ENCODE data around the gene NID1. TPM values are rescaled to one million over a fixed set of nuclear protein-coding genes. Genes with fewer than 3 reads are reported as not detected.
A peak's percentile ranks its signal among the peaks of the same experiment; 100 is the strongest.

The NID1 gene
- total and polyA plus RNA-seq, 4 donors = 15.4 to 151 (median 45.1) TPM

- Histone ChIP-seq H3K36me3 (ENCODE audit: control insufficient read depth in 4 of 4, insufficient read depth in 4 of 4, low read length in 4 of 4) (peaks cover 14 to 51% (median 30%) of the 10 kb centered on the region in 4 donors), H3K4me3 (no peak overlapping the region), H3K9me3 (ENCODE audit: control insufficient read depth in 4 of 4, insufficient read depth in 3 of 4, low read length in 3 of 4) (peaks cover 0 to 10% (median 5%) of the 10 kb centered on the region in 4 donors), H3K27me3 (ENCODE audit: control insufficient read depth in 3 of 3, insufficient read depth in 3 of 3, low read length in 2 of 3) (no peaks in the 10 kb centered on the region), H3K27ac (ENCODE audit: low read depth in 1 of 2, low read length in 1 of 2) (peak overlapping the region in 1 of 2 donors; percentile 26), H3K4me1 (ENCODE audit: control insufficient read depth in 5 of 5, insufficient read depth in 5 of 5, low read length in 5 of 5) (peaks cover 0 to 2% (median 0%) of the 10 kb centered on the region in 5 donors), H3K9ac (ENCODE audit: insufficient read depth in 1 of 2, low read length in 2 of 2) (no peak overlapping the region)
- DNase-seq (no peak), ATAC-seq (ENCODE audit: insufficient read depth, low FRiP score) (no peak)
- WGBS, 2 donors = 93 to 99% methylated on average over 7 of the region's 7 CpGs
- no peak for TF ChIP-seq CTCF (IDR thresholded peaks at IDR 0.05; ENCODE audit: control extremely low read depth, extremely low read depth)
These were observed 72.0 kb downstream of the NID1 start for GRCh38 chr1:235992868-235993267.

GRCh38 chr1:235992346-235992745, 72.5 kb downstream of the NID1 start:
- peaks cover 0 to 2% (median 0%) of the 10 kb centered on the region in 5 donors for H3K4me1 ChIP-seq (ENCODE audit: control insufficient read depth in 5 of 5, insufficient read depth in 5 of 5, low read length in 5 of 5)
- peaks cover 14 to 56% (median 32%) of the 10 kb centered on the region in 4 donors for H3K36me3 ChIP-seq (ENCODE audit: control insufficient read depth in 4 of 4, insufficient read depth in 4 of 4, low read length in 4 of 4)
- DNase-seq (no peak), ATAC-seq (ENCODE audit: insufficient read depth, low FRiP score) (no peak)
- WGBS, 2 donors = 87 to 93% methylated on average over 13 of the region's 13 CpGs
- no peaks in the 10 kb centered on the region for H3K27me3 ChIP-seq (ENCODE audit: control insufficient read depth in 3 of 3, insufficient read depth in 3 of 3, low read length in 2 of 3)
- H3K9ac ChIP-seq (ENCODE audit: insufficient read depth in 1 of 2, low read length in 2 of 2) = no peak overlapping the region
- H3K9me3 ChIP-seq (ENCODE audit: control insufficient read depth in 4 of 4, insufficient read depth in 3 of 4, low read length in 3 of 4) = peaks cover 0 to 10% (median 5%) of the 10 kb centered on the region in 4 donors
- no peak for TF ChIP-seq CTCF (IDR thresholded peaks at IDR 0.05; ENCODE audit: control extremely low read depth, extremely low read depth)
- no peak overlapping the region for H3K4me3 ChIP-seq
- no peak overlapping the region for H3K27ac ChIP-seq (ENCODE audit: low read depth in 1 of 2, low read length in 1 of 2)

- peaks cover 14 to 56% (median 32%) of the 10 kb centered on the region in 4 donors for H3K36me3 ChIP-seq (ENCODE audit: control insufficient read depth in 4 of 4, insufficient read depth in 4 of 4, low read length in 4 of 4)
- H3K27ac ChIP-seq (ENCODE audit: low read depth in 1 of 2, low read length in 1 of 2) = no peak overlapping the region
- 73 to 97% methylated on average over 3 of the region's 3 CpGs for WGBS, 2 donors
- no peak overlapping the region for H3K4me3 ChIP-seq
- peaks cover 0 to 5% (median 0%) of the 10 kb centered on the region in 5 donors for H3K4me1 ChIP-seq (ENCODE audit: control insufficient read depth in 5 of 5, insufficient read depth in 5 of 5, low read length in 5 of 5)
- no peak for ATAC-seq (ENCODE audit: insufficient read depth, low FRiP score)
- H3K27me3 ChIP-seq (ENCODE audit: control insufficient read depth in 3 of 3, insufficient read depth in 3 of 3, low read length in 2 of 3) = no peaks in the 10 kb centered on the region
- no peak for TF ChIP-seq CTCF (IDR thresholded peaks at IDR 0.05; ENCODE audit: control extremely low read depth, extremely low read depth)
- no peak for DNase-seq
- H3K9me3 ChIP-seq (ENCODE audit: control insufficient read depth in 4 of 4, insufficient read depth in 3 of 4, low read length in 3 of 4) = peaks cover 0 to 10% (median 5%) of the 10 kb centered on the region in 4 donors
- H3K9ac ChIP-seq (ENCODE audit: insufficient read depth in 1 of 2, low read length in 2 of 2) = no peak overlapping the region
These were observed 74.5 kb downstream of the NID1 start for GRCh38 chr1:235990330-235990795.

- Histone ChIP-seq H3K9me3 (ENCODE audit: control insufficient read depth in 4 of 4, insufficient read depth in 3 of 4, low read length in 3 of 4) (peaks cover 0 to 10% (median 5%) of the 10 kb centered on the region in 4 donors), H3K4me3 (no peak overlapping the region), H3K9ac (ENCODE audit: insufficient read depth in 1 of 2, low read length in 2 of 2) (no peak overlapping the region), H3K36me3 (ENCODE audit: control insufficient read depth in 4 of 4, insufficient read depth in 4 of 4, low read length in 4 of 4) (peaks cover 17 to 58% (median 33%) of the 10 kb centered on the region in 4 donors), H3K27me3 (ENCODE audit: control insufficient read depth in 3 of 3, insufficient read depth in 3 of 3, low read length in 2 of 3) (no peaks in the 10 kb centered on the region), H3K4me1 (ENCODE audit: control insufficient read depth in 5 of 5, insufficient read depth in 5 of 5, low read length in 5 of 5) (peaks cover 0 to 10% (median 7%) of the 10 kb centered on the region in 5 donors), H3K27ac (ENCODE audit: low read depth in 1 of 2, low read length in 1 of 2) (no peak overlapping the region)
- no peak for ATAC-seq (ENCODE audit: insufficient read depth, low FRiP score)
- DNase-seq = no peak
- TF ChIP-seq CTCF (IDR thresholded peaks at IDR 0.05; ENCODE audit: control extremely low read depth, extremely low read depth) = no peak
- 96 to 98% methylated on average over 1 of the region's 1 CpG for WGBS, 2 donors
These were observed 75.8 kb downstream of the NID1 start for GRCh38 chr1:235989105-235989504.

All from lung (tissue), 12 donors.